AG09309 (cell line): Measurements from ENCODE around the gene LRRC73.
"Not testable (repeated sequence)": the region's sequence is repeated elsewhere in the genome, so short reads cannot be mapped to it uniquely, and the experiment has no call there.

Source experiments
- DNase-seq: peaks from one replicate; pipeline ENCODE4 v3.0.0-alpha.2; 2010; ENCODE audit warnings: low read depth
- H3K4me3 ChIP-seq: 2 replicates; pipeline ENCODE4 v1.5.1; 2011; ENCODE audit warnings: mild to moderate bottlenecking, low read depth, low read length, moderate library complexity; ENCODE audit not compliant: control insufficient read depth
- CTCF ChIP-seq: IDR thresholded peaks from 2 replicates; pipeline ENCODE4 v1.5.1; 2011; ENCODE audit warnings: mild to moderate bottlenecking, low read depth, low read length, inconsistent platforms; ENCODE audit not compliant: insufficient read depth, control insufficient read depth; ENCODE audit errors: missing control alignments

LRRC73 gene

GRCh38 chr6:43509984-43510826, at the start of gene LRRC73:
TSS of gene LRRC73 (minus strand) at chr6:43510346. CDS start at chr6:43509785, 561 bp downstream.
- no peak for DNase-seq
- no peak for TF ChIP-seq CTCF
- H3K4me3 ChIP-seq: peak within 1 kb of the TSS; percentile 47

GRCh38 chr6:43559328-43559727, 49.2 kb upstream of the LRRC73 start:
- no peak for DNase-seq
- TF ChIP-seq CTCF: no peak
- H3K4me3 ChIP-seq: no peak overlapping the region

GRCh38 chr6:43557620-43558019, 47.5 kb upstream of the LRRC73 start:
- not testable (repeated sequence) for H3K4me3 ChIP-seq, DNase-seq

GRCh38 chr6:43547222-43547621, 37.1 kb upstream of the LRRC73 start:
- no peak overlapping the region for H3K4me3 ChIP-seq
- no peak for TF ChIP-seq CTCF
- DNase-seq: no peak

- TF ChIP-seq CTCF: no peak
- H3K4me3 ChIP-seq: no peak overlapping the region
- DNase-seq: no peak
These were observed 34.3 kb upstream of the LRRC73 start for GRCh38 chr6:43544461-43544860.

GRCh38 chr6:43541774-43542471, 31.8 kb upstream of the LRRC73 start:
- no peak for TF ChIP-seq CTCF
- no peak for DNase-seq
- H3K4me3 ChIP-seq: no peak overlapping the region

GRCh38 chr6:43540507-43540906, 30.4 kb upstream of the LRRC73 start:
- TF ChIP-seq CTCF: no peak
- DNase-seq: no peak
- no peak overlapping the region for H3K4me3 ChIP-seq

- H3K4me3 ChIP-seq, DNase-seq: not testable (repeated sequence)
These were observed 29.3 kb upstream of the LRRC73 start for GRCh38 chr6:43539409-43539808.

GRCh38 chr6:43538986-43539385, 28.8 kb upstream of the LRRC73 start:
- DNase-seq, H3K4me3 ChIP-seq: not testable (repeated sequence)
